Measurements from ENCODE around the gene GAS6.

The GAS6 gene

GRCh38 chr13:113822266-113822665 lies 41.6 kb downstream of the GAS6 start:
- no peaks in the 10 kb centered on the region for H4K20me1 ChIP-seq (ENCODE audit: low read depth, low read length)
- no peaks in the 10 kb centered on the region for H3F3A ChIP-seq (ENCODE audit: insufficient read depth)
- no peak overlapping the region for H3K4me3 ChIP-seq (ENCODE audit: insufficient read depth, low read length, poor library complexity, severe bottlenecking)
- H3K27me3 ChIP-seq (ENCODE audit: low read length): no peaks in the 10 kb centered on the region
- no peaks in the 10 kb centered on the region for H3K9me2 ChIP-seq (replicated peaks; ENCODE audit: insufficient read depth, low read length)
- no peak overlapping the region for H3K27ac ChIP-seq (ENCODE audit: low read depth, low read length)
- no peak overlapping the region for H3K4me2 ChIP-seq (ENCODE audit: low read depth, low read length, poor library complexity, severe bottlenecking)
- H3K9me3 ChIP-seq (ENCODE audit: insufficient read depth, low read length): no peaks in the 10 kb centered on the region
- H3K36me3 ChIP-seq (ENCODE audit: low read length): no peaks in the 10 kb centered on the region
- H3K9ac ChIP-seq (ENCODE audit: low read length): no peak overlapping the region
- no peaks in the 10 kb centered on the region for H3K79me2 ChIP-seq (ENCODE audit: insufficient read depth, low read length)
- TF ChIP-seq CTCF (IDR thresholded peaks at IDR 0.05; ENCODE audit: insufficient read depth, low read length, poor library complexity, severe bottlenecking) (no peak), EZH2phosphoT487 (conservative IDR thresholded peaks at IDR 0.05; ENCODE audit: low read length) (no peak)
- H2AFZ ChIP-seq (ENCODE audit: low read depth, low read length, severe bottlenecking): no peak overlapping the region

- Histone ChIP-seq H3K9me2 (replicated peaks; ENCODE audit: insufficient read depth, low read length) (no peaks in the 10 kb centered on the region), H3K27ac (ENCODE audit: low read depth, low read length) (no peak overlapping the region), H3F3A (ENCODE audit: insufficient read depth) (no peaks in the 10 kb centered on the region), H3K9me3 (ENCODE audit: insufficient read depth, low read length) (no peaks in the 10 kb centered on the region), H2AFZ (ENCODE audit: low read depth, low read length, severe bottlenecking) (no peak overlapping the region), H3K79me2 (ENCODE audit: insufficient read depth, low read length) (no peaks in the 10 kb centered on the region), H3K9ac (ENCODE audit: low read length) (no peak overlapping the region), H3K27me3 (ENCODE audit: low read length) (no peaks in the 10 kb centered on the region), H3K36me3 (ENCODE audit: low read length) (no peaks in the 10 kb centered on the region), H4K20me1 (ENCODE audit: low read depth, low read length) (no peaks in the 10 kb centered on the region), H3K4me2 (ENCODE audit: low read depth, low read length, poor library complexity, severe bottlenecking) (no peak overlapping the region), H3K4me3 (ENCODE audit: insufficient read depth, low read length, poor library complexity, severe bottlenecking) (no peak overlapping the region)
- TF ChIP-seq CTCF (IDR thresholded peaks at IDR 0.05; ENCODE audit: insufficient read depth, low read length, poor library complexity, severe bottlenecking) (no peak), EZH2phosphoT487 (conservative IDR thresholded peaks at IDR 0.05; ENCODE audit: low read length) (no peak)
Observed at GRCh38 chr13:113821847-113822246, 42.0 kb downstream of the GAS6 start.

- Histone ChIP-seq H3K79me2 (ENCODE audit: insufficient read depth, low read length) (no peaks in the 10 kb centered on the region), H3K36me3 (ENCODE audit: low read length) (no peaks in the 10 kb centered on the region), H3K4me2 (ENCODE audit: low read depth, low read length, poor library complexity, severe bottlenecking) (no peak overlapping the region), H3K9ac (ENCODE audit: low read length) (no peak overlapping the region), H3K27me3 (ENCODE audit: low read length) (no peaks in the 10 kb centered on the region), H3K9me2 (replicated peaks; ENCODE audit: insufficient read depth, low read length) (no peaks in the 10 kb centered on the region), H3K4me3 (ENCODE audit: insufficient read depth, low read length, poor library complexity, severe bottlenecking) (no peak overlapping the region), H2AFZ (ENCODE audit: low read depth, low read length, severe bottlenecking) (no peak overlapping the region), H3F3A (ENCODE audit: insufficient read depth) (no peaks in the 10 kb centered on the region), H3K27ac (ENCODE audit: low read depth, low read length) (no peak overlapping the region), H4K20me1 (ENCODE audit: low read depth, low read length) (no peaks in the 10 kb centered on the region), H3K9me3 (ENCODE audit: insufficient read depth, low read length) (no peaks in the 10 kb centered on the region)
- TF ChIP-seq CTCF (IDR thresholded peaks at IDR 0.05; ENCODE audit: insufficient read depth, low read length, poor library complexity, severe bottlenecking): no peak
- no peak for TF ChIP-seq EZH2phosphoT487 (conservative IDR thresholded peaks at IDR 0.05; ENCODE audit: low read length)
Observed at GRCh38 chr13:113820813-113821651, 42.8 kb downstream of the GAS6 start.

Measured in SU-DHL-6 (cell line).